Ishikawa (cell line): ENCODE results near the gene GRK5.

Experiments
- CEBPB ChIP-seq: IDR thresholded peaks from 2 replicates; pipeline ENCODE4 v1.6.1; 2012
- CREB1 ChIP-seq: IDR thresholded peaks from 2 replicates; pipeline ENCODE4 v1.6.1; 2012; ENCODE audit warnings: low read depth
- EGR1 ChIP-seq: IDR thresholded peaks from 2 replicates; pipeline ENCODE4 v1.6.1; 2012
- EP300 ChIP-seq: IDR thresholded peaks from 2 replicates; pipeline ENCODE4 v1.6.1; 2012; ENCODE audit warnings: borderline replicate concordance
- FOXM1 ChIP-seq: IDR thresholded peaks from 2 replicates; pipeline ENCODE4 v1.6.1; 2012; ENCODE audit warnings: low read depth, borderline replicate concordance
- NFIC ChIP-seq: IDR thresholded peaks from 2 replicates; pipeline ENCODE4 v1.6.1; 2012
- TAF1 ChIP-seq: IDR thresholded peaks from 2 replicates; pipeline ENCODE4 v1.6.1; 2012; ENCODE audit warnings: low read depth, mild to moderate bottlenecking
- YY1 ChIP-seq: IDR thresholded peaks from 2 replicates; pipeline ENCODE4 v1.6.1; 2012; ENCODE audit warnings: low read depth
- ZBTB7A ChIP-seq: IDR thresholded peaks from 2 replicates; pipeline ENCODE4 v1.6.1; 2012; ENCODE audit warnings: low read depth
- TF ChIP-seq, protein P1 (sequence below): IDR thresholded peaks from 2 replicates; pipeline ENCODE4 v1.6.1; 2012; ENCODE audit warnings: low read depth, mild to moderate bottlenecking
- TF ChIP-seq, protein P2 (sequence below): IDR thresholded peaks from 2 replicates; pipeline ENCODE4 v1.6.1; 2012

DNA sequence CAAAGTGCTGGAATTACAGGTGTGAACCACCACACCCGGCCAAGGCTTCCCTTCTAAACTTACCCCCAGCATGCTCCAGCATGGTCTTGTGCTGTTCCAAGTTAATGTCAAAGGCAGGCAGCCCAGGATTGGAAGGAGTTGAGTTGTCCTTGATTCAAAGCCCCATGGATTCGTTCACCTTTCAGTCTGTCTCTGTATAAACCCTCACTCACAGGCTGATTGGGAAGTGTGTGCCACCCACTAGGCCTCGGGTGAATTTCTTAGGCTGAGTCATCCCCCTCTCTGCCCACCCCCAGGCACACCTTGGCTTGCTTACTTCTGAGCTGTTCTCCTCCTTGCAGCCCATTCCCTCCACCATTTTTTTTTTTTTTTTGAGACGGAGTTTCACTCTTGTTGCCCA is 15.5 kb upstream of the GRK5 start:
- TF ChIP-seq FOXM1: no peak
- no peak for TF ChIP-seq EP300
- no peak for TF ChIP-seq CEBPB
- TF ChIP-seq YY1: no peak
- no peak for TF ChIP-seq TAF1
- TF ChIP-seq, protein P1, sequence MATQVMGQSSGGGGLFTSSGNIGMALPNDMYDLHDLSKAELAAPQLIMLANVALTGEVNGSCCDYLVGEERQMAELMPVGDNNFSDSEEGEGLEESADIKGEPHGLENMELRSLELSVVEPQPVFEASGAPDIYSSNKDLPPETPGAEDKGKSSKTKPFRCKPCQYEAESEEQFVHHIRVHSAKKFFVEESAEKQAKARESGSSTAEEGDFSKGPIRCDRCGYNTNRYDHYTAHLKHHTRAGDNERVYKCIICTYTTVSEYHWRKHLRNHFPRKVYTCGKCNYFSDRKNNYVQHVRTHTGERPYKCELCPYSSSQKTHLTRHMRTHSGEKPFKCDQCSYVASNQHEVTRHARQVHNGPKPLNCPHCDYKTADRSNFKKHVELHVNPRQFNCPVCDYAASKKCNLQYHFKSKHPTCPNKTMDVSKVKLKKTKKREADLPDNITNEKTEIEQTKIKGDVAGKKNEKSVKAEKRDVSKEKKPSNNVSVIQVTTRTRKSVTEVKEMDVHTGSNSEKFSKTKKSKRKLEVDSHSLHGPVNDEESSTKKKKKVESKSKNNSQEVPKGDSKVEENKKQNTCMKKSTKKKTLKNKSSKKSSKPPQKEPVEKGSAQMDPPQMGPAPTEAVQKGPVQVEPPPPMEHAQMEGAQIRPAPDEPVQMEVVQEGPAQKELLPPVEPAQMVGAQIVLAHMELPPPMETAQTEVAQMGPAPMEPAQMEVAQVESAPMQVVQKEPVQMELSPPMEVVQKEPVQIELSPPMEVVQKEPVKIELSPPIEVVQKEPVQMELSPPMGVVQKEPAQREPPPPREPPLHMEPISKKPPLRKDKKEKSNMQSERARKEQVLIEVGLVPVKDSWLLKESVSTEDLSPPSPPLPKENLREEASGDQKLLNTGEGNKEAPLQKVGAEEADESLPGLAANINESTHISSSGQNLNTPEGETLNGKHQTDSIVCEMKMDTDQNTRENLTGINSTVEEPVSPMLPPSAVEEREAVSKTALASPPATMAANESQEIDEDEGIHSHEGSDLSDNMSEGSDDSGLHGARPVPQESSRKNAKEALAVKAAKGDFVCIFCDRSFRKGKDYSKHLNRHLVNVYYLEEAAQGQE: no peak
- no peak for TF ChIP-seq NFIC
- no peak for TF ChIP-seq ZBTB7A
- no peak for TF ChIP-seq CREB1
- no peak for TF ChIP-seq EGR1
- TF ChIP-seq, protein P2, sequence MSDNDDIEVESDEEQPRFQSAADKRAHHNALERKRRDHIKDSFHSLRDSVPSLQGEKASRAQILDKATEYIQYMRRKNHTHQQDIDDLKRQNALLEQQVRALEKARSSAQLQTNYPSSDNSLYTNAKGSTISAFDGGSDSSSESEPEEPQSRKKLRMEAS: no peak
